GM18520 (cell line): ENCODE results near the gene DNASE2B.

Experiments used
- ATAC-seq: cut with Tn5 transposase; IDR thresholded peaks from one replicate; pipeline ENCODE4 v1.9.1; 2021; ENCODE audit not compliant: unreplicated experiment

The DNASE2B gene

GRCh38 chr1:84450910-84451309, 52.6 kb downstream of the DNASE2B start:
- ATAC-seq: no peak

- no peak for ATAC-seq
These were observed 54.2 kb downstream of the DNASE2B start for GRCh38 chr1:84452436-84452835.

- ATAC-seq: no peak
These were observed 63.8 kb downstream of the DNASE2B start for GRCh38 chr1:84462118-84462517.
